ENCODE data around the gene CYP24A1.

DNA sequence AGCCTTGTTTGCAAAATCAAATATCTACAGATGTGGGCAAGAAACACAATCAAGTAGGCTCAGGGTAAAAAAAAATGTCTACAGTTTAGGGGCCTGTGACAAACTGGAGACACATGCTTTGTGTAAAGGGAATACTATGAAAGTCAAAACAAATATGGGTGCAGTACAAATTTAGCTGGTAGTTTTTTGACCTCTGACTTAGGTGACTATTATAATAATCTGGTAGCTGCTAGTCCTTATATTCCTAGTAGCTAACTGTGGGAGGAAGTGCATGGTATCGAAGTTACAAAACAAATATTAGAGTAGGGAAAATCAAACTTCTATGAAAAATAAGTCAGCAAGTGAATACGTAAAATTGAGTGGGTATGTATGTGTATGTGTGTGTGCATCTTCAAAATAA is 35.4 kb downstream of the CYP24A1 start:
- TF ChIP-seq, protein P1, sequence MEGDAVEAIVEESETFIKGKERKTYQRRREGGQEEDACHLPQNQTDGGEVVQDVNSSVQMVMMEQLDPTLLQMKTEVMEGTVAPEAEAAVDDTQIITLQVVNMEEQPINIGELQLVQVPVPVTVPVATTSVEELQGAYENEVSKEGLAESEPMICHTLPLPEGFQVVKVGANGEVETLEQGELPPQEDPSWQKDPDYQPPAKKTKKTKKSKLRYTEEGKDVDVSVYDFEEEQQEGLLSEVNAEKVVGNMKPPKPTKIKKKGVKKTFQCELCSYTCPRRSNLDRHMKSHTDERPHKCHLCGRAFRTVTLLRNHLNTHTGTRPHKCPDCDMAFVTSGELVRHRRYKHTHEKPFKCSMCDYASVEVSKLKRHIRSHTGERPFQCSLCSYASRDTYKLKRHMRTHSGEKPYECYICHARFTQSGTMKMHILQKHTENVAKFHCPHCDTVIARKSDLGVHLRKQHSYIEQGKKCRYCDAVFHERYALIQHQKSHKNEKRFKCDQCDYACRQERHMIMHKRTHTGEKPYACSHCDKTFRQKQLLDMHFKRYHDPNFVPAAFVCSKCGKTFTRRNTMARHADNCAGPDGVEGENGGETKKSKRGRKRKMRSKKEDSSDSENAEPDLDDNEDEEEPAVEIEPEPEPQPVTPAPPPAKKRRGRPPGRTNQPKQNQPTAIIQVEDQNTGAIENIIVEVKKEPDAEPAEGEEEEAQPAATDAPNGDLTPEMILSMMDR (IDR thresholded peaks at IDR 0.05) = no peak
- no peak for TF ChIP-seq EZH2 (IDR thresholded peaks at IDR 0.05; ENCODE audit: borderline replicate concordance, insufficient read depth, low read depth, low read length, poor library complexity, severe bottlenecking)

Measured in B cell (primary cell).